ENCODE measurements around the gene UFL1. TPM values are rescaled to one million over a fixed set of nuclear protein-coding genes. Genes with fewer than 3 reads are reported as not detected.

Gene UFL1
- total and polyA plus RNA-seq, 2 of the 4 experiments (the other 2 are of a cell fraction): 8.2 to 19.2 TPM

- H3K9me3 ChIP-seq (ENCODE audit: control insufficient read depth, insufficient read depth, low read length): no peaks in the 10 kb centered on the region
- H2AFZ ChIP-seq (replicated peaks; ENCODE audit: low read length, poor library complexity): no peak overlapping the region
- in situ Hi-C loops (cut with MboI; ENCODE audit: low sequenced_read_pairs): no loop called here
- ChIA-PET CTCF (no interaction called here), POLR2A (ENCODE audit: unreplicated experiment) (no interaction called here)
- H3K79me1 ChIP-seq (ENCODE audit: low read depth in 1 of 2, low read length in 2 of 2): no peaks in the 10 kb centered on the region; a peak in 1 of 4 replicates
- no peak overlapping the region for H2BK120ac ChIP-seq (ENCODE audit: low read depth, low read length)
- no peaks in the 10 kb centered on the region for H3K4me1 ChIP-seq (ENCODE audit: control insufficient read depth, insufficient read depth, low read length)
- dilution Hi-C loops (cut with HindIII; ENCODE audit: low sequenced_read_pairs, unreplicated experiment): no loop called here
- peaks cover 2% of the 10 kb centered on the region; the same call in 1 of the 2 replicates for H3K9me1 ChIP-seq (ENCODE audit: insufficient read depth, low read length)
- no peaks in the 10 kb centered on the region for H4K20me1 ChIP-seq (ENCODE audit: insufficient read depth, low read length)
- H3K14ac ChIP-seq (replicated peaks; ENCODE audit: low read depth, low read length): no peak overlapping the region
- H3K23ac ChIP-seq (ENCODE audit: low read depth, low read length): no peak overlapping the region
- H2BK15ac ChIP-seq (ENCODE audit: low read depth, low read length): no peak overlapping the region
- no peak overlapping the region for H3K4me3 ChIP-seq (ENCODE audit: insufficient read depth, low read depth, low read length)
- no peaks in the 10 kb centered on the region for H3K27me3 ChIP-seq (ENCODE audit: control insufficient read depth, insufficient read depth, low read length)
- WGBS, 2 experiments (ENCODE audit: extremely low coverage in 2 of 2, insufficient read length in 1 of 2): no CpG with 5 or more reads among the region's 5 CpGs
- TF ChIP-seq POLR2A (IDR thresholded peaks at IDR 0.05; ENCODE audit: low read depth, low read length) (no peak), MAZ (IDR thresholded peaks at IDR 0.05; ENCODE audit: borderline replicate concordance, low read depth, low read length) (no peak), FOS (IDR thresholded peaks at IDR 0.05; ENCODE audit: low read depth, low read length) (no peak), RCOR1 (IDR thresholded peaks at IDR 0.05; ENCODE audit: insufficient replicate concordance, low read length) (no peak), BHLHE40 (IDR thresholded peaks at IDR 0.05; ENCODE audit: low read depth, low read length) (no peak), NFE2L2 (IDR thresholded peaks at IDR 0.05; ENCODE audit: low read depth, low read length) (no peak), MXI1 (IDR thresholded peaks at IDR 0.05; ENCODE audit: borderline replicate concordance, low read depth, low read length) (no peak), MAFK (IDR thresholded peaks at IDR 0.05; ENCODE audit: low read depth, low read length) (no peak), CEBPB (IDR thresholded peaks at IDR 0.05; ENCODE audit: low read depth, low read length) (no peak), RFX5 (IDR thresholded peaks at IDR 0.05; ENCODE audit: low read depth, low read length) (no peak), CHD1 (IDR thresholded peaks at IDR 0.05; ENCODE audit: low read depth, low read length) (no peak), SMC3 (IDR thresholded peaks at IDR 0.05; ENCODE audit: low read depth, low read length) (no peak), ELK1 (IDR thresholded peaks at IDR 0.05; ENCODE audit: borderline replicate concordance, low read depth, low read length) (no peak), RAD21 (IDR thresholded peaks at IDR 0.05; ENCODE audit: low read length) (no peak)
- TF ChIP-seq, protein P1, sequence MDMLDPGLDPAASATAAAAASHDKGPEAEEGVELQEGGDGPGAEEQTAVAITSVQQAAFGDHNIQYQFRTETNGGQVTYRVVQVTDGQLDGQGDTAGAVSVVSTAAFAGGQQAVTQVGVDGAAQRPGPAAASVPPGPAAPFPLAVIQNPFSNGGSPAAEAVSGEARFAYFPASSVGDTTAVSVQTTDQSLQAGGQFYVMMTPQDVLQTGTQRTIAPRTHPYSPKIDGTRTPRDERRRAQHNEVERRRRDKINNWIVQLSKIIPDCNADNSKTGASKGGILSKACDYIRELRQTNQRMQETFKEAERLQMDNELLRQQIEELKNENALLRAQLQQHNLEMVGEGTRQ (IDR thresholded peaks at IDR 0.05; ENCODE audit: low read depth, low read length): no peak
- TF ChIP-seq, protein P2, sequence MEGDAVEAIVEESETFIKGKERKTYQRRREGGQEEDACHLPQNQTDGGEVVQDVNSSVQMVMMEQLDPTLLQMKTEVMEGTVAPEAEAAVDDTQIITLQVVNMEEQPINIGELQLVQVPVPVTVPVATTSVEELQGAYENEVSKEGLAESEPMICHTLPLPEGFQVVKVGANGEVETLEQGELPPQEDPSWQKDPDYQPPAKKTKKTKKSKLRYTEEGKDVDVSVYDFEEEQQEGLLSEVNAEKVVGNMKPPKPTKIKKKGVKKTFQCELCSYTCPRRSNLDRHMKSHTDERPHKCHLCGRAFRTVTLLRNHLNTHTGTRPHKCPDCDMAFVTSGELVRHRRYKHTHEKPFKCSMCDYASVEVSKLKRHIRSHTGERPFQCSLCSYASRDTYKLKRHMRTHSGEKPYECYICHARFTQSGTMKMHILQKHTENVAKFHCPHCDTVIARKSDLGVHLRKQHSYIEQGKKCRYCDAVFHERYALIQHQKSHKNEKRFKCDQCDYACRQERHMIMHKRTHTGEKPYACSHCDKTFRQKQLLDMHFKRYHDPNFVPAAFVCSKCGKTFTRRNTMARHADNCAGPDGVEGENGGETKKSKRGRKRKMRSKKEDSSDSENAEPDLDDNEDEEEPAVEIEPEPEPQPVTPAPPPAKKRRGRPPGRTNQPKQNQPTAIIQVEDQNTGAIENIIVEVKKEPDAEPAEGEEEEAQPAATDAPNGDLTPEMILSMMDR (conservative IDR thresholded peaks at IDR 0.05; ENCODE audit: low read depth, low read length): no peak
- no peak overlapping the region for H4K5ac ChIP-seq (ENCODE audit: low read depth, low read length)
- no peak overlapping the region for H2AK9ac ChIP-seq (replicated peaks; ENCODE audit: low read depth, low read length, poor library complexity)
- no peak overlapping the region for H2BK5ac ChIP-seq (ENCODE audit: low read depth, low read length, poor library complexity, severe bottlenecking)
- H3K18ac ChIP-seq (ENCODE audit: low read depth, low read length): no peak overlapping the region
- H4K91ac ChIP-seq (ENCODE audit: insufficient read depth, low read depth, low read length): no peak overlapping the region
- no peak overlapping the region for H3K56ac ChIP-seq (ENCODE audit: extremely low read depth, insufficient read depth, low read length)
- DNase-seq (no peak), ATAC-seq (ENCODE audit: low read depth) (no peak)
- no peak overlapping the region for H2AK5ac ChIP-seq (ENCODE audit: low read depth, low read length)
- no peak overlapping the region for H3K4ac ChIP-seq (ENCODE audit: low read depth, low read length)
- H4K8ac ChIP-seq (ENCODE audit: low read depth in 2 of 2, low read length in 2 of 2): no peak overlapping the region
- no peak overlapping the region for H3K27ac ChIP-seq (ENCODE audit: insufficient read depth, low read length)
- H3K9ac ChIP-seq (ENCODE audit: low read depth, low read length): no peak overlapping the region
- BruUV-seq (replicated peaks): no TSS peak
- intact Hi-C loops (cut with micrococcal nuclease): no loop called here
- H2BK20ac ChIP-seq (ENCODE audit: low read depth, low read length): no peak overlapping the region
- peaks cover 14% of the 10 kb centered on the region for H3K36me3 ChIP-seq (ENCODE audit: control insufficient read depth, insufficient read depth, low read length)
- H3K4me2 ChIP-seq (ENCODE audit: low read depth, low read length): no peak overlapping the region
Observed at GRCh38 chr6:96537726-96538125, 16.1 kb downstream of the UFL1 start.

All from IMR-90 (cell line).